HG03175 (cell line): ENCODE measurements around the gene ATP8A2.
"Not testable (repeated sequence)": the region's sequence is repeated elsewhere in the genome, so short reads cannot be mapped to it uniquely, and the experiment has no call there.

Source experiments
- ATAC-seq: cut with Tn5 transposase; IDR thresholded peaks from one replicate; pipeline ENCODE4 v1.9.1; 2021; ENCODE audit warnings: mild to moderate bottlenecking, moderate library complexity; ENCODE audit not compliant: unreplicated experiment

ATP8A2 gene

GRCh38 chr13:25761041-25761440 lies 389.3 kb downstream of the ATP8A2 start:
- ATAC-seq, result no peak

GRCh38 chr13:25762281-25762680 lies 390.5 kb downstream of the ATP8A2 start:
- no peak for ATAC-seq

GRCh38 chr13:25762795-25763377 lies 391.1 kb downstream of the ATP8A2 start:
- no peak for ATAC-seq

- ATAC-seq, result no peak
Measured at GRCh38 chr13:25764378-25764777, 392.6 kb downstream of the ATP8A2 start.

- no peak for ATAC-seq
Measured at GRCh38 chr13:25765266-25765665, 393.5 kb downstream of the ATP8A2 start.

GRCh38 chr13:25766576-25766975 lies 394.8 kb downstream of the ATP8A2 start:
- ATAC-seq, result no peak

- no peak for ATAC-seq
Measured at GRCh38 chr13:25766991-25767390, 395.2 kb downstream of the ATP8A2 start.

GRCh38 chr13:25768376-25768775 lies 396.6 kb downstream of the ATP8A2 start:
- ATAC-seq, result no peak

- no peak for ATAC-seq
Measured at GRCh38 chr13:25768838-25769237, 397.1 kb downstream of the ATP8A2 start.

GRCh38 chr13:25770601-25771000 lies 398.8 kb downstream of the ATP8A2 start:
- ATAC-seq, result no peak

GRCh38 chr13:25771202-25771601 lies 399.4 kb downstream of the ATP8A2 start:
- ATAC-seq, result no peak

- ATAC-seq, result no peak
Measured at GRCh38 chr13:25771641-25772478, 400.1 kb downstream of the ATP8A2 start.

- ATAC-seq, result not testable (repeated sequence)
Measured at GRCh38 chr13:25772534-25772933, 400.8 kb downstream of the ATP8A2 start.

- not testable (repeated sequence) for ATAC-seq
Measured at GRCh38 chr13:25774056-25774455, 402.3 kb downstream of the ATP8A2 start.

- ATAC-seq, result no peak
Measured at GRCh38 chr13:25775275-25775674, 403.5 kb downstream of the ATP8A2 start.

- no peak for ATAC-seq
Measured at GRCh38 chr13:25775986-25776385, 404.2 kb downstream of the ATP8A2 start.

GRCh38 chr13:25776722-25777121 lies 404.9 kb downstream of the ATP8A2 start:
- ATAC-seq, result no peak

- ATAC-seq, result no peak
Measured at GRCh38 chr13:25777509-25777908, 405.7 kb downstream of the ATP8A2 start.

GRCh38 chr13:25778365-25778764 lies 406.6 kb downstream of the ATP8A2 start:
- ATAC-seq, result peak; percentile 68

- no peak for ATAC-seq
Measured at GRCh38 chr13:25778808-25779305, 407.1 kb downstream of the ATP8A2 start.

- ATAC-seq, result no peak
Measured at GRCh38 chr13:25783076-25783475, 411.3 kb downstream of the ATP8A2 start.

GRCh38 chr13:25783601-25784024 lies 411.8 kb downstream of the ATP8A2 start:
- no peak for ATAC-seq
